Measurements from ENCODE around the gene ANAPC2. TPM values are rescaled to one million over a fixed set of nuclear protein-coding genes. Genes with fewer than 3 reads are reported as not detected.

ANAPC2 gene
- total RNA-seq, 1 donor from 2014 or later: 74.5 TPM

DNA sequence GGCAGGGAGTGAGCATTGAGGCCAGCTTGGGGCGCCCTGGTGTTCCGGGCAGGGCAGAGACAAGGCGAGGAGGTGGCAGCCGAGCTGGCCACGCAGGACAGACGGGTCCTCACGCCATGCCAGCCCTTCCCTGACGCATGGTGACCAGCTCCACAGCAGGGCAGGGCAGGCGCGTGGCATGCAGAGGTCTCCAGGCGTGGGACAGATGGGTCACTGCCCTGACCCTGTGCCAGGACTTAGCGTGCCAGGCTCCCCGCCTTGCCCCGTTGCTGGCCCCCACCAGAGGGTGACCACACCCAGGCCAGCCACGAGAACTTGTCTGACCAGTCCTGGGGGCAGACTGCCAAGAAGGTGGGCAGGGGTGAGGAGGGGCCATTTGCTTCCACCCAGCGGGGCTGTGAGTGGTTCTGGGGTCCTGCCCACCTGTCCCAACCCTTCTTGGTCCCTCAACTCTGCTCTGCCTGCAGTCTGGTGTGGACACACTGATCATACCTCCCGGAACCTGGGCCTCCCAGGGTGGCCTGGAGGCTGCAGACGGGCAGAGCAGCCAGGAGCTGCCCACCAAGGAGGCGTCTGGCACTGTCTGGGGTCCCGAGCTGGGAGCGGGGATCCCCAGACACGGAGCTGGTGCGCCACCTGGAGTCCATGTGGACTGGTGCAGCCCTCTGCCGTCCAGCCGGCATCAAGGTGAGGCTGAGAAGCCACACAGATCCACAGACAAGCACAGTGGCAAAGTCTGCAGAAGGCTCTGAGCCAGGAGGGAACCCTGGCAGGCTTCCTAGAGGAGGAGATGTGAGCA lies 38.9 kb upstream of the ANAPC2 start, which contains the start of gene RNF224:
Gene RNF224 (plus strand): TSS at position 449 of the 799 bp plus-strand sequence. CDS start 834 bp downstream, outside the sequence.
- DNase-seq (ENCODE audit: low spot score): peak; percentile 79

DNA sequence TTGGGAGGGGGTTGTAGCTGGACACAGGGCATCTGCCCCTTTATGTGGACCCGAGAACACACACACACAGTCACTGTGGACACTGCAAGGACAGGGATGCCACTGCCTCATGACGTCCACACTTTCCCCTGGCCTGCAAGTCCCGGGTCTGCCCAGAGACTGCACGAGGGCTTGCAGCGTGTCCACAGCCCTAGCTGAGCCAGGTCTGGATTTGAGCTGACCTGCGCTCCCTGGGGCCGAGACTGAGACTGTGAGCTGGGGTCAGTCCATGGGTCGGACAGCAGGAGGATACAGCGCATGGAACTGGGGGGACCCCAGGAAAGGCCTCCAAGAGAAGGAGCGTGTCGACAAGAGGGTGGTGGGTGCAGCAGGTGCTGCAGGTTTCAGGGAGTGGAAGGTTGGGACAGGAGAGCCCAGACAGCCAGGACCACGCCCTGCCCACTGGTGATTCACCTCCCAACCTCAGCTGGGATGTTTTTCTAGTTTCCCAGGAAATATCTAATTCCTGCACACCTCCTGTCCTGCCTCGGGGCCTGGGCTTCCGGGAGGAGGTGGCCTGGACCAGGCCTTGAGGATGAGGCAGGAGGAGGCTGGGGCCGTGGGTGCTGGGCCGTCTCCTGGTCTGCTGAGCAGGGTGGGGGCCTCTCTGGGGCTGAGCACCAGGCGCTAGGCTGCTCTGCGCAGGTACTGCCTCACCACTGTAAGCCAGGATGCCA lies 38.1 kb upstream of the ANAPC2 start:
- no peak for DNase-seq (ENCODE audit: low spot score)

DNA sequence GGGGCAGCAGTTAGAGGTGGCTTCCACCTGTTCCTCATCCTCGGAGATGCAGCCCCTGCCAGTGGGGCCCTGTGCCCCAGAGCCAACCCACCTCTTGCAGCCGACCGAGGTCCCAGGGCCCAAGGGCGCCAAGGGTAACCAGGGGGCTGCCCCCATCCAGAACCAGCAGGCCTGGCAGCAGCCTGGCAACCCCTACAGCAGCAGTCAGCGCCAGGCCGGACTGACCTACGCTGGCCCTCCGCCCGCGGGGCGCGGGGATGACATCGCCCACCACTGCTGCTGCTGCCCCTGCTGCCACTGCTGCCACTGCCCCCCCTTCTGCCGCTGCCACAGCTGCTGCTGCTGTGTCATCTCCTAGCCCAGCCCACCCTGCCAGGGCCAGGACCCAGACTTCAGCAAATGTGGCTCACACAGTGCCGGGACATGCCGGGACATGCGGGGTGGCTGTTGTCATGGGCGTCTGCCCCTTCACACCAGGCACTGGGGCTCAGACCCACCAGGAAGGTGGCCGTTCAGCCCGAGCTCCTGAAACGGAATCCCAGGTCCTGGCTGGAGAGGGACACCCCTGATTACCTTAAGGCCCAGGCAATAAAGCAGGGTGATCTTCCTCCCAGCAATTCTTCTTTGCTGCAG lies 37.5 kb upstream of the ANAPC2 start:
- no peak for DNase-seq (ENCODE audit: low spot score)

DNA sequence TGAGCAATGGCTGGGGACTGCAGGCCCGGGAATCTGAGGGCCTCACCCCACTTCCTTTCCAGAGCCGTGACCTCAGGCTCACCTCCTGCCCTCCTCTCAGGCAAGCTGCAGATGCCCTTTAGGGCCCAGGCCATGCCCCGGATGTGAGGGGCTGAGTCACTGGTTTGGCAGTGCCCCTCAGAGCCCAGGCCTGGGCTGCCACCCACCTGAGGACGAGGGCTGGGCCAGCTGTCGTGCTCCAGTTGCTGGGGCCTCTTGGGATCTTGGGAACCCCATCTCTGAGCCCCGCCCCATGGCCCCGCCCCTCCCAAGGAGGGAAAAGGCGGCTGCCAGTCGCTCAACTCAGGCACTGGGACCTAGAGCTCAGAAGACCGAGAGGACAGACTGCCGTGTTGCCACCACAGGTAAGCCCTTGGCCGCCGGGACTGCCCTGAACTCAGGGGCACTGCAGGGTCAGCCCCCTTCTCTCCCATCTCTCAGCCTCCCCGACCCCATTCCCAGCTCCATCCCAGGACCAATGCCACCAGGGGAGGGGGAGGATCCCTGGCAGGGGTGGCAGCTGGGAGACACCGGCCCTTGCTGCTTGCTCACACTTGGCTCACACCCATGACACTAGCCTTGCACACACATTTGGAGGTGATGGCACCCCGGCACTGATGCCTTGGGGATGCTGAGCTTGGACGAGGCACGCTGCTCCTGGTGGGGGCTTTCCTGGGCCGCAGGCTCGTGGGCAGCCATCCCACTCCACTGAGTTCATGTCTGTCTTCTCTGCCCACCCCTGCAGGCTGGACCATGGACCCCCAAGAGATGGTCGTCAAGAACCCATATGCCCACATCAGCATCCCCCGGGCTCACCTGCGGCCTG lies 36.7 kb upstream of the ANAPC2 start, which contains the start of gene CYSRT1:
Gene CYSRT1 (plus strand): TSS at position 345 of the 865 bp plus-strand sequence. CDS start 448 bp downstream, at position 793.
- DNase-seq (ENCODE audit: low spot score): no peak

DNA sequence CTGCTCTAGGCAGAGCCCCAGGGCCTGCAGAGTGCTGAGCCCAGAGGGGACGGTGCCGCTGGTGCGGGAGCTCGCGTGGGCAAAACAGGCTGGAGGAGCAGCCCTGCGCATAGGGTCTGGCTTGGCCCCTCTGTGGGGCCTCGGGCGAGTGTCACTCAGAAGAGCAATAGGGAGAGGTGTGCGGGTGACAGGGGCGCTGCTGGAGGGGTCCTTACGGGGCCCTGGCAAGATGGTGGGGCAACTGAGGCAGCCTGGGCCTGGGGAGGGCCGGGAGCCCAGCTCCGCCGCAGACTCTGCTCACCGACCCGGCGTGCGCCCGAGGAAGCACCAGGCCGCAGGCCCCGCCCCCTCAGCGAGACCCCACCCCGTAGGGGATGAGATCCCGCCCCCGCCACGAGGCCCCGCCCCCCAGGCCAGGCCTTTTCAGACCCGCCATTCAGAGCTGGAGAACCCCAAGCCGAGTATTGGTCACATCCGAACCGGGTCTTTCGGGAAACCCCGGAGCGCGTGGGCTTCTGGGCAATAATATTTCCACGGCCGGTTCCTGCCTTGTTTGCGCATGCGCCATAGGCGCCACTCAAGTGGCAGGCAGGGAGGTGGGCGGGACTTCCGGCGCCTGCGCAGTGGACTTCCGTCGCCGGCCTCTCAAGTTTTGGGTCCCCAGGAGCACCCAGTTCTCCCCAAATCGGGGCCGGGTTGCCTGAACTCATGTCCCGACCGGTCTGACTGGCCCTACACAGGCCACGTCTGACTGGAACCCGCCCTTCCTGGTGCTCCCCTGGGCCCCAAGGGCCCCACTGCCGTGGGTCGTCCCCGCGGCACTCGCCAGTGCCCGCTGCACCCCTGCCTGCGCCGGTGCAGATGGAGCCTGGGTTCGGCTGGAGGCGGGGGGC lies 35.0 kb upstream of the ANAPC2 start:
- peak; percentile 98 for DNase-seq (ENCODE audit: low spot score)

DNA sequence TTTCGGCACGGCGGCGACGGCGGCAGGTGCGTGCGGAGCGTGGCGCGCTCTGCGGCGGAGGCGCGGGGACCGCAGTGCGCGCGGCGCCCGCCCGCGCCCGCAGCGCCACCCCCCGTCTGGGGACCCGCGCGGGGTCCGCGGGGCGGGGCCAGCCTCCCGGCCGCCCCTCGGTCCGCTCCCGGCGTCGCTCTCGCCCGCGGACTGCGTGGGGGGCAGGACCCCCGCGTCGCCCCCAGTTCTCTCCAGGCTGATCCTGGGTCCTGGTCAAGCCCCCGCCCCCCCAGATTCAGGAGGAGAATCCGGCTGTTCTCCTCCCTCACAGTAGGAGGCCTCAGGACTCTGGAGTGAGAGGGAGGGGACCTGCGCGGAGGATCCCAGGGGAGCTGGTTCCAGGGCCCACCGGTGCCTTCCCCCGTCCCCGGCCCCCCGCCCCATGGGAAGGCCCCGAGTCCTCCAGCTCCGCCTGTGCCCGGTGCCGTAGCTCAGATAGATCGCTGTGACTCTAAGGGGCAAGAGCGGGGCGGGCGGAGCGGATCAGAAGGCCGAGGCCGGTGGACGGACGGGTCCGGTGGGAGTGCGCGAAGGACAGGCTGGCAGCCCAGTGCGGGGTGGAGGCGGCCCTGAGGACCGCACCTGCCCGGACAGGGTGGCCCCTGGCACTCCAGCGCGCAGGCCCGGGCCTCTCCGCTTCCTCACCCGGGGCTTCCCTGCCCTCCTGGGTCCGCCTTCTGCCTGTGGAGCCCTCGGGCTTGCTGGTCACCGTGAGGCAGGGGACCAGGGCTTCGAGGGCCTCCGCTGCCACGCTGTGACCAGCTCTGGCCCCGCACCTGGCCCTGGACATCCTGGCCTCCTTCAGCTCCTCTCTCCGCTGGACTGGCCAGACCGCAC lies 34.1 kb upstream of the ANAPC2 start, which contains the start of gene RNF208:
Gene RNF208 (minus strand): TSS at position 51 of the 888 bp plus-strand sequence. CDS start 1,028 bp downstream, outside the sequence.
- DNase-seq (ENCODE audit: low spot score): no peak

DNA sequence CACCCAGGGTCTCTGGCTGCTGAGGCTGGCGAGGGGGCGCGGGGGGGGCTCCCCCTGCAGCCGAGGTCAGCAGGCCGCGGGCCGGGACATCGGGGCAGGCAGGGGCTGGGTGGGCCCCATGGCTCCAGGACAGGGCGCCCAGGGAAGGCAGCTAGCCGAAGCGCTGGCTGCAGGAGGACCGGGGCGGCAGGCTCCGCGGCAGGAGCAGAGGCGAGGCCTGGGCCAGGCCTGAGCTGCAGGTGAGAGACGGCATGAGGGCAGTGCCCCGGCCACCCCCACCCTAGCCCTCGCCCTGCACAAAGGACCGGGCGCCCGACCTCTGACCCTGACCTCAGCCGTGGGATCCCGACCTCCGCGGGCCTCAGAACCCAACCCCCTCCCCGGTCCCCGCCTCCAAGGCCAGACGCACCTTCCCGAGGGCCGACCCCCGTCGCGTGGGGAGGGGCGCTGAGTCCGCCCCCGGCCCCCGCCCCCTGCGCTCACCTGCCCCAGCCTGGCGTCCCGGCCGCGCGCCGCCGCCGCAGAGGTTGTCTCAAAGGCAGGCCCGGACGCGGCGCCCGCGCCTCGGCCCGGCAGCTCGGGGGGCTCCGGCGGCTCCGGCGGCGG lies 33.2 kb upstream of the ANAPC2 start:
- no peak for DNase-seq (ENCODE audit: low spot score)

DNA sequence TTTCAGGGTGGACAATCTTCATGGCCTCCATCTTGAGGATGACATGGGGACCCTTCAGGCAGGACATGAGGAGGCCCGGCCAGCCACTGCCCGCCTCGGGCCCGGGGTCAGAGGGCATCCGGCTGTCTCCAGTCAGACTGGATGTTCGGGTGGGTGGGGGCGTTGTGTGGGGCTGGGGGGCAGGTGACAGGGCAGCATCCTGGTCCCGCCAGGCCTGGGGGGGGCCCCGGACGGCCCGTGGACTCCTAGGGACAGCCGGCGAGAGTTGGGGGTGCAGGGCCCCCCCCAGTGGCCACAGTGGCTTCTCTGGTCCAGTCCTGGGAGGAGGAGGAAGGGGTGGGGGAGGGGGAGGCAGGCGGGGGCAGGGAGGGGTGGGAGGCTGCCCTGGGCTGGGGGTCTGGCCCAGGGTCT lies 32.7 kb upstream of the ANAPC2 start:
- no peak for DNase-seq (ENCODE audit: low spot score)

DNA sequence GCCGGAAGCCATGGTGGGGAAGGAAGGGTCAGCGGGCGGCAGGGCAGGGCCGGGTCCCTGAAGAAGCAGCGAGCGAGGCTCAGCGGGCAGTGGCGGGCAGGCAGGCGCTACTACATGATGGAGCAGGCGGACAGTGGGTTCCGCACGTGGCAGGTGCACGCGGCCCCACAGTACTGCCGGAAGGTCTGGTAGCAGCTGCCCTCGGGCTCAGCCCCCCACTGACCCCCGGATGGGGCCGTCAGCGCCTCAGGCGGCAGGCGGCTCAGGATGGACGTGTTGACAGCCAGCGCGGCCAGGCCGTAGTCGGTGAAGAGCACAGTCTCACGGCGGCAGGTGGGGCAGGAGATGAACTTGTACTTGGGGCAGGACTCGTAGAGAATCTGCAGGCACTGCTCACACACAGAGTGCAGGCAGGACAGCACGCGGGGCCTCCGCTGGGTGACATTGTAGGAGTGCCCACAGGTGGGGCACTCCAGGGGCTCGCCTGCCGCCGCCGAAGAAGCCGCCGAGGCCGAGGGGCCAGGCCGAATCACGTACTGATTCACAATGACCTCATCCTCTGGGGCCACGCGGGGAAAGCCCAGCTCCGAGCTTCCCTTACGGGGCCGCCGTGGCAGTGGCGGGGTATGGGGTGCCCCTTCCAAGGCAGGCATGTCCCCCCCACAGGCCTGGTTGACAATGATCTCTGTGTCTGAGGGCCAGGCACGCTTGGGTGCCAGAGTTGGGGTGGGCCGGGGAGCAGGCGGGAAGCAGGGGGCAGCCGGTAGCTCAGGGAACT lies 32.1 kb upstream of the ANAPC2 start:
- DNase-seq (ENCODE audit: low spot score): no peak

DNA sequence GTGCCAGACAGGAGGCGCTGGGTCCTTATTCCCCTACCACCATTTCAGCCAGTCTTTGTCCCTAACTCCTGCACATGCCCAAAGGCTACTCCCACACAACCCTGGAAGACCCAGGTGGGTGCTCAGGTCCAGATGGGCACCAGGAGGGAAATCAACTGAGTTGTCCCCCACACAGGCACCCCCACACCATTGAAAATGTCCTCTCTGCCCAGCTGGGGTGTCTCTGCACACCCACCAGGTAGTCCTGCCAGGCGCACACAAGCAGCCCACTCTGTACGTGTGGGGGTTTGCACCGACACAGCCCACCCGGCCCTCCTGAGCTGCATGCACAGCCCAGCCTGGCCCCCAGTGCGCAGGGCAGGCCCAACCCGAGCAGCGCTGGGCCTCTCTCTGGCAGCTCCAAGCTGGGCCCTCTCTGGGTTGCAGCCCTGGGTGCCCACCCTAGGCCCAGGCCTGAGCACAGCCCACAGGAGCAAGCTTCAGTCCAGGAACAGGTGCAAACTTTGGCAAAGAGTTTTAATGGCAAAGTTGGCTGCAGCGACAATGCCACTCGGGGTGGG lies 31.5 kb upstream of the ANAPC2 start:
- no peak for DNase-seq (ENCODE audit: low spot score)

DNA sequence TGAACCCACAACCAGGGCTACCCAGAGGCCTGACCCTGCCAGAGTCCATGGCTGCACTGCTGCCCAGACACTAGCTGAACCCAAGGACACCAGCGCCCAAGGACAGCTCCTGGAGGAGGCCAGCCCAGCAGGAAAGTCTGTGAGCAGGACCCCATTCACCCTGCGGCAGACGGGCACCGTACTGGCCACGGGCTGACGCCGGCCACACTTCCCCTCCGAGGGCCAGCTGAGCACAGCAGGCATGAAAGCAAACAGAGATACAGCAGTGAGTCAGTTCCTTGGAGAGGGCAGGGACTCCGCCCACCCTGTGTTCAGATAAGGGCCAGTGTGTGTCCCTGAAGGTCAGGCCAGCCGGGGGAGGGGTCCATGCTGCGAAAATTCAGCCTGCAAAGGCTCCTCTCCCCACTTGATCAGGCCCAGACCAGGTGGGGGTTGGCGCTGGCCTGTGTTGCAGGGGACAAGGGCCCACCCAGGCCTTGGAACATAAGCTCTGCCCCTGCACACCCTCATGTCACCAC lies 30.5 kb upstream of the ANAPC2 start:
- no peak for DNase-seq (ENCODE audit: low spot score)

DNA sequence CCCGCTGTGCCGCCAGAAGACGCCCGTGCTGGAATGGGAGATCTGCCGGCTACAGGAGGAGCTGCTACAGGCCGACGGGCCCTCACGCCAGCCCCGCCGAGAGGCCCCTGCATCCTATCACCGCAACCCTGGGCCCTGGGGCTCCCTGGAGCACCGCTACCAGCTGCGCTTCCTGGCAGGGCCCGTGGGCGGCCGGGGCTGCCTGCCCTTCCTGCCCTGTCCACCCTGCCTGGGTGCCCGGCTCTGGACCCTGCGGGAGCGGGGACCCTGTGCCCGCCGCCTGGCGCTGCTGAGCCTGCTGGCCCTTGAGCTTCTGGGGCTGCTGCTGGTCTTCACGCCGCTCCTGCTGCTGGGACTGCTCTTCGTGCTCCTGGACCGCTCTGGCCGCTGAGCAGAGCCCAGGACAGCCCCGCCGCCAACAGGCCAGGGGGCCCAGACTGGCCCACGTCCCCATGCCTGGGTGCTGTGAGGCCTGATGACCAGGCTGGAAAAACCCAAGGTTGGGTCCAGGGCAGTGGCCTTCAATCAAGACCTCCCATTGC lies 29.9 kb upstream of the ANAPC2 start:
- DNase-seq (ENCODE audit: low spot score): no peak

DNA sequence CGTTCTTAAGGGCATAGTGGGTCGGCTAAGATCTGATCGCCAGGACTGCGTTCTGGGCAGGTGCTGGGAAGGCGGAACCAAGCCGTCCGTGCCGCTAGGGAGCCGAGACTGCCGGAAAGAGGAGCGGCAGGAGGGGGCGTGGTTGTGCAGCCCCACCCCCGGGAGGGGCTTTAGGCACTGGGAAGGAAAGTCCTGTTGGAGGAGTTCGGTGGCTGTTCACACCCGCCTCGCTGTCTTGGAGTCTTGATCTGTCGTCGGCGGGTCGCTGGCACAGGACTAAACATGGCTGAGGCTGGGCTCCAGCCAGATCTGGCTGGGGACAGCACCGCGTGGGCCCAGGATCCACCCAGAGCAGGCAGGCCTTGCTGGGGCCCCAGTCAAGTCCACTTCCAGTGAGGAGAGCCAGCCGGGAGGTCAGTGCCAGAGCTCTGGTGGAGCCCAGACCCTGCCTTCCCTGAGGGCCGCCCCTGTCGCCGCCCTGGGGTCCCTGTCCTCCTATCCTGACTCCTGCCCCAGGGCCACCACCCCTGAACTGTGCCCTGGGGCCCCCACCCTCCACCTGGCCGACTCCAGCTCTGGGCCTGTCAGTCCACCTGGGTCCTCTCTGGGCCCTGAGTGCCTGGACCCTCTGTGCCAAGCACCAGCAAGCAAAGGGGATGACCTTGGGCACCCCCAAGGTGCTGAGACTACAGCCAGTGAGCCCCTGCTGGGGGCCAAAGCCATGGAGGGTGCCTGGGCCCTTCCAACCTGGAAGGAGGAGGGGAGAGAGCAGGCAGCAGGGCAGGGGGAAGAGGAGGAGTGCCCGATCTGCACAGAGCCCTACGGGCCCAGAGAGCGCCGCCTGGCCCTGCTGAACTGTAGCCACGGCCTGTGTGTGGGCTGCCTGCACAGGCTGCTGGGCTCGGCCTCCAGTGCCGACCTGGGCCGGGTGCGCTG lies 29.2 kb upstream of the ANAPC2 start:
- peak; percentile 90 for DNase-seq (ENCODE audit: low spot score)

DNA sequence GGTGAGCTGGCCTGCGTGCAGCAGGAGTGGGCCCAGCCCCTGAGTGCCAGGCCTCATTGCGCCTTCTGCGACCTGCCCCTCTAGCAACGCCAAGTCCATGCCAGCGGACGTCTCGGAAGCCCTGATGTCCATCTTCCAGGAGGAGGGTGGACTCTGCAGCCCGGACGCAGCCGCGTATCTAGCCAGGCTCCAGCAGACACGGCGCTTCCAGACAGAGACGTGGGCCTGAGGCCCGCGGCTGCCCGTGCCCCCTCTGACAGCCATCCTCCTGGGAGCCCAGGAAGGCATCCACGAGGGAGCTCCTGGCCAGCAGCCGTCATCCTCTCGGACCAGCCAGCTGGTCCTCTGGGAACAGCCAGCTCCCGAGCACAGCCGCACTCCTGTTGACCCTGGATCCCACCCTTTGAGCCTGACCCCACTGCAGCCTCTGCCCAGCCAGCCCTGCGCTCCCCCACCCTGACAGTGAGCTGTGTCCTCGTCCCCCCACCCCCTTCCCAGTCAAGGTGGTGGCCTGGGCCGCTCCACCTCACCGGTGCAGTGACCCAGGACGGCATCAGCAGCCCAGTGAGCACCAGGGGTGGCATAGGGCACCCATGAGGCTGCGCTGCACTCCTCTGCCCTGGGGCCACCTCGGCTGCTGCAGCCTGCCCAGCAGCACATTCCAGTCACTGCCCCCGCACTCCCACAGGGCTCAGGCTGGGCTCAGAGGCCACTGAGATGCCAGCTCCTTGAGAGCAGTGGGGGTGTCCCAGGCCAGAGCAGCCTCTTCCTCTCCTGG lies 28.0 kb upstream of the ANAPC2 start:
- DNase-seq (ENCODE audit: low spot score): no peak

Measured in ureter (tissue), 1 donor.